Neural cell (in vitro differentiated cells): Measurements from ENCODE around the gene FBXO46. TPM values are rescaled to one million over a fixed set of nuclear protein-coding genes. Genes with fewer than 3 reads are reported as not detected.

ENCODE experiments used
- H2AFZ ChIP-seq: fragments of 200-600, 300-800 bp; sonication (generic), shearing (Covaris generic); 2 replicates; pipeline ENCODE4 v1.6.0; 2014; ENCODE audit warnings: low read depth, mild to moderate bottlenecking, antibody characterized with exemption, low read length, moderate library complexity
- H3F3A ChIP-seq: fragments of 200-600 bp; shearing (Covaris generic); 2 replicates; pipeline ENCODE4 v1.6.1; 2016; ENCODE audit warnings: mild to moderate bottlenecking, moderate library complexity, mixed read lengths, antibody characterized with exemption, low read length; ENCODE audit not compliant: insufficient read depth, poor library complexity, severe bottlenecking
- H3K27ac ChIP-seq: fragments of 200-600, 300-800 bp; sonication (generic), shearing (Covaris generic); 2 replicates; pipeline ENCODE4 v1.5.1; 2014; ENCODE audit warnings: mild to moderate bottlenecking, low read length, moderate library complexity
- H3K27me3 ChIP-seq: fragments of 300-800, 200-600 bp; sonication (generic), shearing (Covaris generic); 2 replicates; pipeline ENCODE4 v1.6.0; 2014; ENCODE audit warnings: mild to moderate bottlenecking, low read depth, low read length, moderate library complexity; ENCODE audit not compliant: insufficient read depth
- H3K36me3 ChIP-seq: fragments of 300-800, 200-600 bp; sonication (generic), shearing (Covaris generic); 2 replicates; pipeline ENCODE4 v1.5.1; 2014; ENCODE audit warnings: mild to moderate bottlenecking, antibody characterized with exemption, low read length, moderate library complexity; ENCODE audit not compliant: insufficient read depth
- H3K4me2 ChIP-seq: fragments of 300-800, 200-600 bp; sonication (generic), shearing (Covaris generic); 2 replicates; pipeline ENCODE4 v1.6.0; 2014; ENCODE audit warnings: mild to moderate bottlenecking, low read length
- H3K4me3 ChIP-seq: fragments of 300-800, 200-600 bp; sonication (generic), shearing (Covaris generic); 2 replicates; pipeline ENCODE4 v1.5.1; 2014; ENCODE audit warnings: mild to moderate bottlenecking, low read length, moderate library complexity
- H3K79me2 ChIP-seq: fragments of 200-600 bp; shearing (Covaris generic); replicated peaks from 2 replicates; pipeline ENCODE4 v1.6.0; 2014; ENCODE audit warnings: mild to moderate bottlenecking, low read length, moderate library complexity; ENCODE audit not compliant: insufficient read depth
- H3K9ac ChIP-seq: fragments of 300-800, 200-600 bp; sonication (generic), shearing (Covaris generic); 2 replicates; pipeline ENCODE4 v1.6.1; 2016; ENCODE audit warnings: mild to moderate bottlenecking, low read length, mixed read lengths
- H3K9me2 ChIP-seq: fragments of 200-600 bp; shearing (Covaris generic); 2 replicates; pipeline ENCODE4 v1.6.1; 2016; ENCODE audit warnings: mild to moderate bottlenecking, low read length, mixed read lengths; ENCODE audit not compliant: insufficient read depth
- H3K9me3 ChIP-seq: fragments of 200-600, 300-800 bp; sonication (generic), shearing (Covaris generic); 2 replicates; pipeline ENCODE4 v1.6.1; 2016; ENCODE audit warnings: mild to moderate bottlenecking, mixed run types, low read length, moderate library complexity, mixed read lengths
- H4K20me1 ChIP-seq: fragments of 200-600 bp; shearing (Covaris generic); 2 replicates; pipeline ENCODE4 v1.6.1; 2016; ENCODE audit warnings: mild to moderate bottlenecking, mixed run types; ENCODE audit not compliant: insufficient read depth
- CTCF ChIP-seq: fragments of 450-650 bp; IDR thresholded peaks from 2 replicates; pipeline ENCODE4 v1.5.1; 2014; ENCODE audit warnings: antibody characterized with exemption, mild to moderate bottlenecking, moderate library complexity; ENCODE audit not compliant: poor library complexity, severe bottlenecking
- EP300 ChIP-seq: fragments of 450-650 bp; conservative IDR thresholded peaks from 2 replicates; pipeline ENCODE4 v1.6.1; 2014; ENCODE audit warnings: antibody characterized with exemption, mild to moderate bottlenecking, moderate library complexity; ENCODE audit not compliant: poor library complexity, severe bottlenecking
- EZH2 ChIP-seq: fragments of 200-600, 300-800 bp; shearing (Covaris generic), sonication (generic); IDR thresholded peaks from 2 replicates; pipeline ENCODE4 v1.6.1; 2014; ENCODE audit warnings: antibody characterized with exemption, low read length, borderline replicate concordance, mild to moderate bottlenecking; ENCODE audit not compliant: insufficient read depth, poor library complexity, severe bottlenecking
- MXI1 ChIP-seq: fragments of 450-650 bp; conservative IDR thresholded peaks from 2 replicates; pipeline ENCODE4 v1.6.1; 2014; ENCODE audit warnings: antibody characterized with exemption, mild to moderate bottlenecking; ENCODE audit not compliant: poor library complexity, severe bottlenecking
- POLR2AphosphoS5 ChIP-seq: IDR thresholded peaks from 2 replicates; pipeline ENCODE4 v1.6.1; 2012
- RAD21 ChIP-seq: fragments of 450-650 bp; conservative IDR thresholded peaks from 2 replicates; pipeline ENCODE4 v1.6.1; 2014; ENCODE audit warnings: antibody characterized with exemption, mild to moderate bottlenecking, moderate library complexity
- REST ChIP-seq: IDR thresholded peaks from 2 replicates; pipeline ENCODE4 v1.6.1; 2012; ENCODE audit warnings: borderline replicate concordance
- SMC3 ChIP-seq: fragments of 450-650 bp; conservative IDR thresholded peaks from 2 replicates; pipeline ENCODE4 v1.6.1; 2014; ENCODE audit warnings: antibody characterized with exemption, mild to moderate bottlenecking, moderate library complexity; ENCODE audit not compliant: poor library complexity
- TAF1 ChIP-seq: IDR thresholded peaks from 2 replicates; pipeline ENCODE4 v1.6.1; 2012; ENCODE audit warnings: low read depth
- polyA plus RNA-seq: library from polyadenylated mRNA; depleted of rRNA; stranded (reverse); fragments of >200 nt; gene quantifications from 2 replicates; pipeline ENCODE4 v1.2.3, GENCODE V29; 2014

Gene FBXO46
- polyA plus RNA-seq, 1 donor from 2014 or later, result 12.5 TPM

DNA sequence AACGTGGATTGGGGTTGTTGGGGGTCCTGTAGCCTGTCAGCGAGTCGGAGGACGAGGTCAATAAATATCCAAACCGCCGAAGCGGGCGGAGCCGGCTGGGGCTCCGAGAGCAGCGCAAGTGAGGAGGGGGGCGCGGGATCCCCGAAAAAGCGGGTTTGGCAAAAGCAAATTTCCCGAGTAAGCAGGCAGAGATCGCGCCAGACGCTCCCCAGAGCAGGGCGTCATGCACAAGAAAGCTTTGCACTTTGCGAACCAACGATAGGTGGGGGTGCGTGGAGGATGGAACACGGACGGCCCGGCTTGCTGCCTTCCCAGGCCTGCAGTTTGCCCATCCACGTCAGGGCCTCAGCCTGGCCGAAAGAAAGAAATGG, 39.1 kb upstream of the FBXO46 start:
- Histone ChIP-seq H3F3A (no peaks in the 10 kb centered on the region), H3K27me3 (peaks cover 22% of the 10 kb centered on the region), H3K4me3 (peak overlapping the region; percentile 68), H3K9me3 (no peaks in the 10 kb centered on the region), H2AFZ (no peak overlapping the region), H3K9ac (peak overlapping the region; percentile 66), H3K27ac (peak overlapping the region; percentile 73), H3K4me2 (peak overlapping the region; percentile 64), H4K20me1 (no peaks in the 10 kb centered on the region), H3K79me2 (no peaks in the 10 kb centered on the region), H3K9me2 (no peaks in the 10 kb centered on the region), H3K36me3 (no peaks in the 10 kb centered on the region)
- TF ChIP-seq RAD21, result no peak
- TF ChIP-seq SMC3, result no peak
- TF ChIP-seq CTCF, result no peak
- TF ChIP-seq EZH2, result no peak
- no peak for TF ChIP-seq MXI1
- TF ChIP-seq POLR2AphosphoS5, result no peak
- no peak for TF ChIP-seq TAF1

DNA sequence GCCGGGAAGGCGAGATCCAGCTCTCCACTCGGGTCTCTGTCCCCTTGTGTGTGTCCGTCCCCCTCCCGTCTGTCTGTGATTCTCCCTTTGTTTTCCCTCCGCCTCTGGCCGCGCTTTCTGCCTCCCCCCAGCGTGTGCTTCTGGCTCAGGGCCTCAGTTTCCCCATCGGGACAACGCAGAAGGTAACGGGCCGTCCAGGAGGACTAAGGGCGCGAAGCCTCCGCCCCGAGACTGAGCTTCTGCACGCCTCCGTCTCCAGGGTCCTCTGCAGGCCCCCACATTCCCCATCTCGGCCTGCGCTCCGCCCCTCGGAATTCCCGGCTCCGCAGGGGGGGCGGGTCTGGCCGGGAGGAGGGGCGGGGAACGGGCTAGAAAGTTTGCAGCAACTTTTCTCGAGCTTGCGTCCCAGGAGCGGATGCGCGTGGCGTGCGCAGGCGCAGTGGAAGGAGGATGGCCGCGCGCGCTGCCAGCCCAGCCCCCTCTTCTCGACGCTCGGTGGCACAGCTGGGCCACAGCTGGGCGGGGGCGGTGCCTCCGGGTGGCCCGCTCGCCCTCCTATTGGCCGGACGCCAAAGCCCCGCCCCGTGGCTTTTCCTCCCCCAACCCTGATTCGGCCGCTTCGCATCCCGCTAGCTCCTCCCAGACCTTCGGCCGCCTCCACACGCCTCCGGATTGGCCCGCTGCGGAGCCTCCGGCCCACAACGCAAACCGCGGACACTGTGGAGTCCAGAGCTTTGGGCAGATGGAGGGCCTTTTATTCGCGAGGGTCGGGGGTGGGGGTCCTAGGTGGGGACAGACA, 38.5 kb upstream of the FBXO46 start, which contains the start of gene SIX5:
TSS of gene SIX5 (minus strand) at position 269 of the 799 bp plus-strand sequence. CDS start 408 bp downstream, outside the sequence.
- Histone ChIP-seq H3K4me2 (peak within 1 kb of the TSS; percentile 82), H3K27me3 (peaks cover 22% of the 10 kb centered on the region), H2AFZ (no peak within 1 kb of the TSS), H3K9me3 (no peaks in the 10 kb centered on the region), H4K20me1 (no peaks in the 10 kb centered on the region), H3K79me2 (no peaks in the 10 kb centered on the region), H3F3A (no peaks in the 10 kb centered on the region), H3K36me3 (no peaks in the 10 kb centered on the region), H3K9ac (peak within 1 kb of the TSS; percentile 66), H3K4me3 (peak within 1 kb of the TSS; percentile 68), H3K9me2 (no peaks in the 10 kb centered on the region), H3K27ac (peak within 1 kb of the TSS; percentile 73)
- TF ChIP-seq EZH2 (no peak), EP300 (peak; percentile 30)

DNA sequence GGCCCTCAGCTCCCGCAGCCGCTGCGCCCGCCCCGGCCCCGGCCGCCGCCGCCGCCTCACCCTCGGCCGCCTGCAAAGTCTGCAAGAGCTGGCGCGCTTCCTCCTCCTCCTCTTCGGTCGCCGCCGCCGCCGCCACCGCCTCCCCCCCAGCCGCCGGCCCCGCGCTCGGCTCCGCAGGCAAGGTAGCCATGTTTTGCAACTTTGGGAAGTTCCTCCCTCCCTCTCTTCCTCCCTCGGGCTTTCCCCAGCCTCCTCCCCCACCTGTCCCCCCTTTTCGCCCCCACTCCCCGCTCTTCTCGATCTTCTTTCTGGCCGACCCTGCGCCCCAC, 37.9 kb upstream of the FBXO46 start:
- H3F3A ChIP-seq, result no peaks in the 10 kb centered on the region
- no peak overlapping the region for H2AFZ ChIP-seq
- no peak for TF ChIP-seq CTCF
- TF ChIP-seq RAD21, result no peak
- no peak for TF ChIP-seq TAF1
- no peak for TF ChIP-seq MXI1
- no peak for TF ChIP-seq POLR2AphosphoS5
- no peak for TF ChIP-seq REST
- no peak for TF ChIP-seq EP300
- no peak for TF ChIP-seq EZH2
- no peak for TF ChIP-seq SMC3
- no peaks in the 10 kb centered on the region for H3K9me2 ChIP-seq
- H3K4me2 ChIP-seq, result peak overlapping the region; percentile 82
- peak overlapping the region; percentile 68 for H3K4me3 ChIP-seq
- no peaks in the 10 kb centered on the region for H3K36me3 ChIP-seq
- H3K27me3 ChIP-seq, result peaks cover 22% of the 10 kb centered on the region
- no peaks in the 10 kb centered on the region for H4K20me1 ChIP-seq
- no peaks in the 10 kb centered on the region for H3K9me3 ChIP-seq
- no peak overlapping the region for H3K9ac ChIP-seq
- no peak overlapping the region for H3K27ac ChIP-seq
- no peaks in the 10 kb centered on the region for H3K79me2 ChIP-seq
